Esophagus muscularis mucosa (tissue), 4 donors: Measurements from ENCODE around the gene ATXN8OS. TPM values are rescaled to one million over a fixed set of nuclear protein-coding genes. Genes with fewer than 3 reads are reported as not detected.

Experiments used
- DNase-seq: peaks from one replicate; pipeline ENCODE4 v3.0.0-alpha.2; 2017; ENCODE audit errors: extremely low spot score
- H3K27ac ChIP-seq, 4 donors: fragments of 200-600 bp; sonication (generic); replicated peaks in 1 of 4; 1 replicate in 3 of 4; 2 replicates in 1 of 4; pipeline ENCODE4 v1.5.1; 2016 to 2019; ENCODE audit warnings: mild to moderate bottlenecking in 1 of 4
- H3K27me3 ChIP-seq, 4 donors: fragments of 200-600 bp; sonication (generic); one replicate each; pipeline versions ENCODE4 v1.5.1 to v1.6.0; 2016 to 2019
- H3K36me3 ChIP-seq, 4 donors: fragments of 200-600 bp; sonication (generic); one replicate each; pipeline ENCODE4 v1.5.1; 2016 to 2019
- H3K4me1 ChIP-seq, 4 donors: fragments of 200-600 bp; sonication (generic); one replicate each; pipeline ENCODE4 v1.5.1; 2016 to 2019
- H3K4me3 ChIP-seq, 4 donors: fragments of 200-600 bp; sonication (generic); 1 replicate in 2 of 4; 2 replicates in 2 of 4; pipeline ENCODE4 v1.5.1; 2016 to 2019; ENCODE audit warnings: mild to moderate bottlenecking in 4 of 4, moderate library complexity in 1 of 4
- H3K9me3 ChIP-seq, 4 donors: fragments of 200-600 bp; sonication (generic); 1 replicate in 3 of 4; 2 replicates in 1 of 4; pipeline ENCODE4 v1.5.1; 2016 to 2019
- EP300 ChIP-seq: sonication (generic); formaldehyde crosslinking; IDR thresholded peaks from one replicate; pipeline ENCODE4 v1.6.1; 2017; ENCODE audit warnings: antibody characterized with exemption
- POLR2A ChIP-seq: fragments of 450-650 bp; IDR thresholded peaks from one replicate; pipeline ENCODE4 v1.6.1; 2017; ENCODE audit warnings: antibody characterized with exemption, moderate library complexity, mild to moderate bottlenecking, low read depth
- POLR2AphosphoS5 ChIP-seq, 2 donors: sonication (generic); formaldehyde crosslinking; IDR thresholded peaks; one replicate each; pipeline ENCODE4 v1.6.1; 2017; ENCODE audit warnings: antibody characterized with exemption in 2 of 2
- WGBS: methylation state at CpG from one replicate; pipeline ENCODE4 v1.1.5; 2018; 5-methylcytosine and 5-hydroxymethylcytosine counted together
- intact Hi-C: fragments of 100-400 bp; cut with DNase I; formaldehyde crosslinking; loops from one replicate; pipeline ENCODE4 v1.15.1; 2023
- total RNA-seq, 4 donors: library from RNA; depleted of rRNA; stranded (reverse); fragments of >200 nt; gene quantifications; one replicate each; pipeline versions ENCODE4 v1.1.0 to v1.2.1, GENCODE V29; 2016
- TF ChIP-seq, protein P1 (sequence below), 3 experiments: fragments of 200-600 bp in 2 of 3; fragments of 450-650 bp in 1 of 3; sonication (generic) in 2 of 3; IDR thresholded peaks; one replicate each; pipeline ENCODE4 v1.5.1; 2017 to 2019; ENCODE audit warnings: antibody characterized with exemption in 3 of 3, mild to moderate bottlenecking in 2 of 3, moderate library complexity in 1 of 3

The ATXN8OS gene
- total RNA-seq, 4 donors from 2014 or later = 0.83 TPM; not detected in 3

DNA sequence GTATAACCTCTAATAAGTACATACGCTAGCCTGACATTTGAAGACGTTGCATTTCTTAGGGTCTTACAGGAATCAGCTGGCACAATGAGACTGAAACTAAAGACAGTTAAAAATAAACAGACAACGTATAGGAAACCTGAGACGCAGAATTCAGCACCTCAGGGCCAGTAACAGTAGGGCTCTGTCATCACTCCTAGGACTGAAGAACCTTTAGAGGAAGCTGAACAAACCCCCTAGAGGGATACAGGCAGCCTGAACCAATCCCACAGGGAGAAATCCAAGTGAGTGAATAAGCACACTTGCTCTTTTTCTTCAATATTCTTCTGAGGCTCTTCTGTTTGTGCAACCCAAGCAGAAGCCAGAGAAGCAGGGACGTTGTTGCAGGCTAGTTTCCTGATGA lies 54.5 kb downstream of the ATXN8OS start:
- Histone ChIP-seq H3K27ac (no peak overlapping the region), H3K4me3 (no peak overlapping the region), H3K4me1 (no peaks in the 10 kb centered on the region), H3K36me3 (no peaks in the 10 kb centered on the region), H3K9me3 (no peaks in the 10 kb centered on the region), H3K27me3 (no peaks in the 10 kb centered on the region)
- TF ChIP-seq POLR2AphosphoS5 (IDR thresholded peaks at IDR 0.05) = no peak
- TF ChIP-seq POLR2A = no peak
- TF ChIP-seq, protein P1, sequence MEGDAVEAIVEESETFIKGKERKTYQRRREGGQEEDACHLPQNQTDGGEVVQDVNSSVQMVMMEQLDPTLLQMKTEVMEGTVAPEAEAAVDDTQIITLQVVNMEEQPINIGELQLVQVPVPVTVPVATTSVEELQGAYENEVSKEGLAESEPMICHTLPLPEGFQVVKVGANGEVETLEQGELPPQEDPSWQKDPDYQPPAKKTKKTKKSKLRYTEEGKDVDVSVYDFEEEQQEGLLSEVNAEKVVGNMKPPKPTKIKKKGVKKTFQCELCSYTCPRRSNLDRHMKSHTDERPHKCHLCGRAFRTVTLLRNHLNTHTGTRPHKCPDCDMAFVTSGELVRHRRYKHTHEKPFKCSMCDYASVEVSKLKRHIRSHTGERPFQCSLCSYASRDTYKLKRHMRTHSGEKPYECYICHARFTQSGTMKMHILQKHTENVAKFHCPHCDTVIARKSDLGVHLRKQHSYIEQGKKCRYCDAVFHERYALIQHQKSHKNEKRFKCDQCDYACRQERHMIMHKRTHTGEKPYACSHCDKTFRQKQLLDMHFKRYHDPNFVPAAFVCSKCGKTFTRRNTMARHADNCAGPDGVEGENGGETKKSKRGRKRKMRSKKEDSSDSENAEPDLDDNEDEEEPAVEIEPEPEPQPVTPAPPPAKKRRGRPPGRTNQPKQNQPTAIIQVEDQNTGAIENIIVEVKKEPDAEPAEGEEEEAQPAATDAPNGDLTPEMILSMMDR (IDR thresholded peaks at IDR 0.05) = no peak
- TF ChIP-seq EP300 = no peak
- WGBS = 22% methylated on average over 5 of the region's 5 CpGs
- DNase-seq = no peak
- intact Hi-C loops = no loop called here

GRCh38 chr13:70170689-70171088 lies 63.1 kb downstream of the ATXN8OS start:
- no peak for TF ChIP-seq POLR2A
- no peak for TF ChIP-seq EP300
- TF ChIP-seq POLR2AphosphoS5 (IDR thresholded peaks at IDR 0.05) = no peak
- TF ChIP-seq, protein P1 (IDR thresholded peaks at IDR 0.05) = no peak
- 66% methylated on average over 5 of the region's 5 CpGs for WGBS
- no peaks in the 10 kb centered on the region for H3K9me3 ChIP-seq
- intact Hi-C loops = no loop called here
- H3K27me3 ChIP-seq = no peaks in the 10 kb centered on the region
- no peak overlapping the region for H3K27ac ChIP-seq
- no peaks in the 10 kb centered on the region for H3K4me1 ChIP-seq
- no peak overlapping the region for H3K4me3 ChIP-seq
- no peaks in the 10 kb centered on the region for H3K36me3 ChIP-seq
- DNase-seq = no peak

- TF ChIP-seq EP300 = no peak
- TF ChIP-seq, protein P1 (IDR thresholded peaks at IDR 0.05) = no peak
- no peak for TF ChIP-seq POLR2AphosphoS5 (IDR thresholded peaks at IDR 0.05)
- no peak for TF ChIP-seq POLR2A
- intact Hi-C loops = no loop called here
- H3K4me3 ChIP-seq = no peak overlapping the region
- H3K9me3 ChIP-seq = no peaks in the 10 kb centered on the region
- no peaks in the 10 kb centered on the region for H3K4me1 ChIP-seq
- WGBS = 79% methylated on average over 3 of the region's 3 CpGs
- DNase-seq = no peak
- no peak overlapping the region for H3K27ac ChIP-seq
- H3K36me3 ChIP-seq = no peaks in the 10 kb centered on the region
- H3K27me3 ChIP-seq = no peaks in the 10 kb centered on the region
Measured at GRCh38 chr13:70171151-70171550, 63.5 kb downstream of the ATXN8OS start.

DNA sequence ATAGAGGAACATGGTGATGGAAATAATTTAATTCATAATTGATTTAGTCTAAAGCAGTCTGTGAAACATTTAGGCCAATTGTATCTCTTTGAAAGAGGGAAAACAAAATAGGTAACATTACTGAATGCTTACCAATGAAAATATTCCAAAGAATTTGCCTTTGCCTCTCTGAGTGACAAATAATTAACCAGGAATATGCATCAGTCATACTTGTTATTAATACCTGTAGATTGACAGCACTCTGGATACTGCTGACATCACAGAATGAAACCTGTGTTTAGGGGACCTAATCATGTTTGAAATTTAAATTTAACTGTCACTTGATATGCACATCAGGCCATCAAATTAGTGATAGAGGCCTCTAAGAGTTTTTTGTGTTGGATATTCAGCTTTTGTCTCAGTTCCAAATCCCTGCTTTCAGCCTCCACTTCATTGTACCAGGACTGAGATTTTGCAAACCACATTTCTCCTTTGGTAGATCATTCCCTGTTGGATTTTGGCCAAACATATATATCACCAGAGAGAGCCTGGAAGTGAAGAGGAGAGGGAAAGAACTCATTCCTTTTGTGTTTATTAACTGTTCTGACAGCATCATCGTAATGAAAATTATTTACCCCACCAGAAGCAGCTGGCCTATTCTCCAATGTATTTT lies 65.4 kb downstream of the ATXN8OS start:
- Histone ChIP-seq H3K4me1 (no peaks in the 10 kb centered on the region), H3K27ac (no peak overlapping the region), H3K4me3 (no peak overlapping the region), H3K27me3 (no peaks in the 10 kb centered on the region), H3K36me3 (no peaks in the 10 kb centered on the region), H3K9me3 (no peaks in the 10 kb centered on the region)
- no peak for DNase-seq
- no peak for TF ChIP-seq POLR2AphosphoS5 (IDR thresholded peaks at IDR 0.05)
- intact Hi-C loops = no loop called here
- 69% methylated on average over 1 of the region's 1 CpG for WGBS

DNA sequence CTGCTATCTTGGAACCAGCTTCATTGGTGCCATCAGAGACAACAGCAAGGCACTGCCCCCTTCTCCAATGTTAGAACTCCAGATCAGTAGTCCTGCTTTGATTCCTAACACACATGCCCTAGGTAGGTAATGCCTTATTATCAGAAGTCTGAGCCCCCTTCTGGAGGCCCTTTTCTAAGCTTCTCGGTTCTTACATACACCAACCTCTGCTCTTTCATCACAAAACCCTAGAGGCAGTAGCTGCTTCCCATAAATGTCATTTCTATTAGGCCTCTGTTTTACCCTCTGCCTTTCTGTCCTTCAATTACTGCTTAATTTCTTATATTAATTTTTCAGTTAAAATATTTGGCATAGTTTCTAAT lies 66.0 kb downstream of the ATXN8OS start:
- DNase-seq = no peak
- Histone ChIP-seq H3K4me1 (no peaks in the 10 kb centered on the region), H3K36me3 (no peaks in the 10 kb centered on the region), H3K27me3 (no peaks in the 10 kb centered on the region), H3K9me3 (no peaks in the 10 kb centered on the region), H3K27ac (no peak overlapping the region), H3K4me3 (no peak overlapping the region)
- intact Hi-C loops = no loop called here
- TF ChIP-seq EP300 (no peak), POLR2A (no peak), POLR2AphosphoS5 (IDR thresholded peaks at IDR 0.05) (no peak)
- TF ChIP-seq, protein P1 (IDR thresholded peaks at IDR 0.05) = no peak
- 38% methylated on average over 1 of the region's 1 CpG for WGBS
